ENCODE measurements around the gene UBASH3B. TPM values are rescaled to one million over a fixed set of nuclear protein-coding genes. Genes with fewer than 3 reads are reported as not detected.

Gene UBASH3B
- total RNA-seq, 1 donor from 2014 or later: 62.1 TPM

DNA sequence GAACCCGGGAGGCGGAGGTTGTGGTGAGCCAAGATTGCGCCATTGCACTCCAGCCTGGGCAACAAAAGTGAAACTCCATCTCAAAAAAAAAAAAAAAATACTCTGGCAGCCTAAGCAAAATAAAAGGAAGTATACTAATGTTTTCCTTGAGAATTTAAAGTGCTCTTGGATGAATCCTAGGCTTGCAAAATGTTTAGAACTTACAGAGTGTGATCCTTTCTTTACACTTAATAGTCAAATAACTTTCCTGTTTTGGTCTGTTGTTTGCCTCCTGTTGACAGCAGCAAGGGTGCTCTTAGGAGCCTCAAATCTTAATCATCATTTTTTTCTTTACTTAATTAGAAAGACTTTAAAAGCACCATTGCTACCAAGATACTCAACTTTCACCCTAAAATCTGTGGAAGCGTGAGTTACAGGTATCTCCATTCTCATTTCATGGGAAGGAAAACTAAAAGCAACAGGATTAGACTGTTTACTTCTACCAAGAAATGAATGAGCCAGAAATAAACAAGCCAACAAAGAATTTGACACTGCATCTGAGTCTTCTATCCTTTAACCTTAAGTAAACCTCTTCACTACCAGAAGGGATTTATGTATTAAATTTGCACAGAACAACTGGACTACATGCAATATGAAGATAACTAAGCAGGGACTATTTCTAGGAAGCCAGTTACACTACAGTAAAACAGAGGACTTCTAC is 144.0 kb downstream of the UBASH3B start:
- no peaks in the 10 kb centered on the region for H3K9me3 ChIP-seq (ENCODE audit: insufficient read depth, low read depth, low read length)
- Mint-ChIP-seq H3K4me3 (ENCODE audit: unreplicated experiment) (no peak overlapping the region), H3K9me3 (ENCODE audit: unreplicated experiment) (no peaks in the 10 kb centered on the region), H3K27ac (ENCODE audit: unreplicated experiment) (no peak overlapping the region), H3K4me1 (ENCODE audit: low read depth, unreplicated experiment) (peaks cover 21% of the 10 kb centered on the region), H3K36me3 (ENCODE audit: low read depth, unreplicated experiment) (peaks cover 23% of the 10 kb centered on the region), H3K27me3 (ENCODE audit: low read depth, unreplicated experiment) (no peaks in the 10 kb centered on the region)
- H3K36me3 ChIP-seq (ENCODE audit: insufficient read depth, low read length): peaks cover 39% of the 10 kb centered on the region
- H3K4me3 ChIP-seq (ENCODE audit: insufficient read depth, low read depth, low read length): no peak overlapping the region
- peaks cover 19% of the 10 kb centered on the region for H3K4me1 ChIP-seq (ENCODE audit: insufficient read depth, low read length)
- TF ChIP-seq EZH2 (IDR thresholded peaks at IDR 0.05; ENCODE audit: insufficient read depth, low read length): no peak
- TF ChIP-seq, protein P1, sequence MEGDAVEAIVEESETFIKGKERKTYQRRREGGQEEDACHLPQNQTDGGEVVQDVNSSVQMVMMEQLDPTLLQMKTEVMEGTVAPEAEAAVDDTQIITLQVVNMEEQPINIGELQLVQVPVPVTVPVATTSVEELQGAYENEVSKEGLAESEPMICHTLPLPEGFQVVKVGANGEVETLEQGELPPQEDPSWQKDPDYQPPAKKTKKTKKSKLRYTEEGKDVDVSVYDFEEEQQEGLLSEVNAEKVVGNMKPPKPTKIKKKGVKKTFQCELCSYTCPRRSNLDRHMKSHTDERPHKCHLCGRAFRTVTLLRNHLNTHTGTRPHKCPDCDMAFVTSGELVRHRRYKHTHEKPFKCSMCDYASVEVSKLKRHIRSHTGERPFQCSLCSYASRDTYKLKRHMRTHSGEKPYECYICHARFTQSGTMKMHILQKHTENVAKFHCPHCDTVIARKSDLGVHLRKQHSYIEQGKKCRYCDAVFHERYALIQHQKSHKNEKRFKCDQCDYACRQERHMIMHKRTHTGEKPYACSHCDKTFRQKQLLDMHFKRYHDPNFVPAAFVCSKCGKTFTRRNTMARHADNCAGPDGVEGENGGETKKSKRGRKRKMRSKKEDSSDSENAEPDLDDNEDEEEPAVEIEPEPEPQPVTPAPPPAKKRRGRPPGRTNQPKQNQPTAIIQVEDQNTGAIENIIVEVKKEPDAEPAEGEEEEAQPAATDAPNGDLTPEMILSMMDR (IDR thresholded peaks at IDR 0.05; ENCODE audit: insufficient read depth, low read depth, low read length): no peak
- no peak for DNase-seq (ENCODE audit: low read depth)
- H3K27ac ChIP-seq (ENCODE audit: low read depth, low read length): no peak overlapping the region
- no peak overlapping the region for H3K4me2 ChIP-seq (ENCODE audit: low read length)
- no peak for FAIRE-seq
- no peak overlapping the region for H3K9ac ChIP-seq (ENCODE audit: low read length)
- no peaks in the 10 kb centered on the region for H3K27me3 ChIP-seq (ENCODE audit: insufficient read depth, low read length)
- H2AFZ ChIP-seq (ENCODE audit: low read depth, low read length): no peak overlapping the region
- no peaks in the 10 kb centered on the region for H4K20me1 ChIP-seq (ENCODE audit: insufficient read depth, low read length)
- H3K79me2 ChIP-seq (ENCODE audit: insufficient read depth, low read length): no peaks in the 10 kb centered on the region

DNA sequence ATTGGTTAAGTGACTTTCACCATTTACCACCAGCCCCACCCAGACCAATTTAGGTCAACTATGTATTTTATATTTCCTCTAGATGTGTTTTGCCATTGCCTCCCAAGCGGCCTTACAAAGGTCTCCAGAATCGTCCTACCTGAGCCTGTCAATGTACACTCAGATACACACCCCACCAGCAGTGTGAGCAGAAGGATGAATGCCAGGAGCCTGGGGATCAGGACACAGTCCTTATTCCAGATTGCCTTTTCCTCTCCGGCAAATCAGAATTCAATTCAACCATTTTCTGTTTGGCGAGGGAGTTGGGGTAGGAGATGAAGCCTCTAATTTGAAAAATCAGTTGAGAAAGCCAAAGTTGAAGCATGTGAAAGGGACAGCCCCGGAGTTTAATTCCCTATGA is 147.4 kb downstream of the UBASH3B start:
- Mint-ChIP-seq H3K9me3 (ENCODE audit: unreplicated experiment) (no peaks in the 10 kb centered on the region), H3K27ac (ENCODE audit: unreplicated experiment) (no peak overlapping the region)

More for the DNA sequence above, 147.4 kb downstream of the UBASH3B start:
- Histone ChIP-seq H3K9ac (ENCODE audit: low read length) (peak overlapping the region; percentile 62), H3K4me1 (ENCODE audit: insufficient read depth, low read length) (peaks cover 25% of the 10 kb centered on the region), H3K36me3 (ENCODE audit: insufficient read depth, low read length) (peaks cover 23% of the 10 kb centered on the region), H3K79me2 (ENCODE audit: insufficient read depth, low read length) (no peaks in the 10 kb centered on the region), H3K27me3 (ENCODE audit: insufficient read depth, low read length) (no peaks in the 10 kb centered on the region), H3K9me3 (ENCODE audit: insufficient read depth, low read depth, low read length) (no peaks in the 10 kb centered on the region), H2AFZ (ENCODE audit: low read depth, low read length) (no peak overlapping the region), H4K20me1 (ENCODE audit: insufficient read depth, low read length) (no peaks in the 10 kb centered on the region), H3K4me2 (ENCODE audit: low read length) (peak overlapping the region; percentile 41), H3K27ac (ENCODE audit: low read depth, low read length) (peak overlapping the region; percentile 84), H3K4me3 (ENCODE audit: insufficient read depth, low read depth, low read length) (no peak overlapping the region)
- Mint-ChIP-seq H3K36me3 (ENCODE audit: low read depth, unreplicated experiment) (peaks cover 8% of the 10 kb centered on the region), H3K4me1 (ENCODE audit: low read depth, unreplicated experiment) (peaks cover 21% of the 10 kb centered on the region), H3K4me3 (ENCODE audit: unreplicated experiment) (no peak overlapping the region), H3K27me3 (ENCODE audit: low read depth, unreplicated experiment) (no peaks in the 10 kb centered on the region)
- no peak for TF ChIP-seq EZH2 (IDR thresholded peaks at IDR 0.05; ENCODE audit: insufficient read depth, low read length)
- TF ChIP-seq, protein P1 (IDR thresholded peaks at IDR 0.05; ENCODE audit: insufficient read depth, low read depth, low read length): no peak
- DNase-seq (ENCODE audit: low read depth) (no peak), FAIRE-seq (no peak)
